ENCODE results near the gene YJEFN3. TPM values are rescaled to one million over a fixed set of nuclear protein-coding genes. Genes with fewer than 3 reads are reported as not detected.

The YJEFN3 gene
- total RNA-seq, 4 donors from 2014 or later = 0.18 to 0.31 TPM; not detected in 2

DNA sequence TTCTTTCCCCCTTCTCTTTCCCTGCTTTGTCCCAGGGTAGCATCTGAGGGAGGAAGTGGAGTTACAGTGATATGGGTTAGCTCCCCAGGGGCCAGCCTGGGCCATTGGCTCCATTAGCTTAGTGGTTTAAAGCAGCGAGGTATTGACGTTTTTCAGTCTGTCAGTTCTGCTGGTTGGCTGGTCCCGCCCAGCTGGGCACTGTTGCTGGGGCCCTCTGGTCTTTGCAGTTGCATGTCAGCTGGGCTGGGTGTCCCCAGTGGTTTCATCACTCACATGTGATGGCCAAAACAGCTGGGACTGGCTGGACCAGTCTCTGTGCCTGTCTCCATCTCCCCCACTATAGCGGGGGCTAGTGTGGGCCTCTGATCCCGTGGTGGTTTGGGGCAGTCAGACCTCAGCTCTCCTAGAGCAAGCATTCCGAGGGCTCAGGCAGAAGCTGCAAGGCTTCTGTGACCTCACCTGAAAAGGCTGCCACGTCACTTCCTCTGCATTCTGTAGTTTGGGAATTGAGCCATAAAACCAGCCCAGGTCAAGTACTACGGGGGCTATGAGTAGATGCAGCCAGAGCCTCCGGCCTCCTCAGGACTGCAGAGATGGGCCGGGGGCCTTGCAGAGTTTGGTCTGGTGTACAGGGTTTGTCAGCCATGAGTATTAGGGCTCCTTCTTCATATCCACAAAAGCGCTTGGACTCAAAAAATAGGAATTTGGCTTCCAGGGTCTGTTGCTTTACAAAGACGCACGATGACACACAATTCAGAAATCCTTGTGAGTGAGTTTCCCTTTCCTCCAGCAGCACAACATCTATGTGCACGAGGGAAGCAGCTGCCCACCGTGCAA lies 43.3 kb upstream of the YJEFN3 start:
- TF ChIP-seq, protein P1, sequence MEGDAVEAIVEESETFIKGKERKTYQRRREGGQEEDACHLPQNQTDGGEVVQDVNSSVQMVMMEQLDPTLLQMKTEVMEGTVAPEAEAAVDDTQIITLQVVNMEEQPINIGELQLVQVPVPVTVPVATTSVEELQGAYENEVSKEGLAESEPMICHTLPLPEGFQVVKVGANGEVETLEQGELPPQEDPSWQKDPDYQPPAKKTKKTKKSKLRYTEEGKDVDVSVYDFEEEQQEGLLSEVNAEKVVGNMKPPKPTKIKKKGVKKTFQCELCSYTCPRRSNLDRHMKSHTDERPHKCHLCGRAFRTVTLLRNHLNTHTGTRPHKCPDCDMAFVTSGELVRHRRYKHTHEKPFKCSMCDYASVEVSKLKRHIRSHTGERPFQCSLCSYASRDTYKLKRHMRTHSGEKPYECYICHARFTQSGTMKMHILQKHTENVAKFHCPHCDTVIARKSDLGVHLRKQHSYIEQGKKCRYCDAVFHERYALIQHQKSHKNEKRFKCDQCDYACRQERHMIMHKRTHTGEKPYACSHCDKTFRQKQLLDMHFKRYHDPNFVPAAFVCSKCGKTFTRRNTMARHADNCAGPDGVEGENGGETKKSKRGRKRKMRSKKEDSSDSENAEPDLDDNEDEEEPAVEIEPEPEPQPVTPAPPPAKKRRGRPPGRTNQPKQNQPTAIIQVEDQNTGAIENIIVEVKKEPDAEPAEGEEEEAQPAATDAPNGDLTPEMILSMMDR (IDR thresholded peaks at IDR 0.05 in 4 of 5, conservative IDR thresholded peaks at IDR 0.05 in 1 of 5) = no peak
- no peak for TF ChIP-seq POLR2A (IDR thresholded peaks at IDR 0.05)
- no peak for DNase-seq
- Histone ChIP-seq H3K36me3 (no peaks in the 10 kb centered on the region), H3K27me3 (no peaks in the 10 kb centered on the region), H3K27ac (peak overlapping the region in 2 of 4 donors; percentile 7 to 34), H3K4me1 (peaks cover 35 to 41% of the 10 kb centered on the region in 2 donors), H3K4me3 (no peak overlapping the region), H3K9me3 (no peaks in the 10 kb centered on the region)
- in situ Hi-C loops (cut with MboI; ENCODE audit: low sequenced_read_pairs in 4 of 4) = loop anchor here in 1 of 4 donors (5.0 kb wide), 1 partner anchor 118 kb away; no protein-coding TSS in a partner anchor
- peak in 1 of 2 donors; percentile 8 for ATAC-seq
- intact Hi-C loops (cut with DNase I; ENCODE audit: low total_unique reads) = no loop called here

DNA sequence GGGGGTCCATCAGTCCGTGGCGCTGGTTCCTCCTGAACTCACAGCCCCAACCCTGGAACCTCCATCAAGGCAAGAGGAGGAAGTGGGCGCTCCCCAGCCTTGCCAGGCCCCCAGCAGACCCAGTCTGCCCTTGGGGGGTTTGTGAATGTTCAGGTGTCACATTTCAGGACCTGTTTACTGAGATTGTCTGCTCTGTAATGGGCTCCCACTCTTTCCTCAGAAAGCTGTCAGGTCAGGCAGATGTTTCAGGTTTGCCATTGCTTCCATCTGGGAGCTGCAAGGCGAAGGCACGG lies 42.8 kb upstream of the YJEFN3 start:
- intact Hi-C loops (cut with DNase I; ENCODE audit: low total_unique reads) = no loop called here
- peaks cover 35 to 44% of the 10 kb centered on the region in 2 donors for H3K4me1 ChIP-seq

DNA sequence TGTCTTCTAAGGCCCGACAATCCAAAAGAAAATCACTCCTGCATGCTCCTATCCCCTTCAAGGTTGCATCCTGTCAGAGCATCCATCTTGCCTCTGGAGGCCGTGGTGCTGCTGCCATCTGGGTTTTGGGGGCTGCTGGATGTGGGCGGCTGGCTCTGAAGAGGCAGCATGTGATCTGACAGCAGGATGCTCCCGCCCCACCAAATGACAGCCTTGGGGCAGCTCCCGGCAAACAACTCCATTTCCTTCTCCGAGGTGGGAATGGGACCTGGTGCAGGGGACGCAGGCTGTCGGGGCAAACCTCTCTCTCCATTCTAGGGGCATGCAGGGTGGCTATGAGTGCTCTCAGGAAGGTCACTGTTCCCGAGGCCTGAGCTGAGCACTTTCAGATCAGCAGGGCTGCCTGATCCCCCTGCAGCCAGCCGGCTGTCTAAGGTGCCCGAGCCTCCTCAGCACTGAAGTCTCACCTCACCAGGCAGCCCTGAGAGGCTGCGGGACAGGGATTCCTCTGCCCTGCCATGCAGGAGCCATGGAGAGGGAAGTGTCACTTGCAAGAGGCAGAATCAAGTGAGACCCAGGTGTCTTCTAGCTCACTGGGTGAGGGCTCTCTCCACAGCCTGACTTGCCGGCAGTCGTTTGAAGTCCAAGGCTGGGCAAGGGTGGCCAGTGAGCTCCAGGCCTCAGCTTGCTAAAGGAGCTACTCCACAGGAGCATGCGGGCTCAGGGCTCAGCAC lies 42.2 kb upstream of the YJEFN3 start:
- TF ChIP-seq, protein P1 (IDR thresholded peaks at IDR 0.05 in 4 of 5, conservative IDR thresholded peaks at IDR 0.05 in 1 of 5) = no peak
- no peak for TF ChIP-seq POLR2A (IDR thresholded peaks at IDR 0.05)
- DNase-seq (no peak), ATAC-seq (no peak)
- Histone ChIP-seq H3K4me1 (peaks cover 35 to 44% of the 10 kb centered on the region in 2 donors), H3K27me3 (no peaks in the 10 kb centered on the region), H3K27ac (no peak overlapping the region), H3K9me3 (no peaks in the 10 kb centered on the region), H3K4me3 (no peak overlapping the region), H3K36me3 (no peaks in the 10 kb centered on the region)
- intact Hi-C loops (cut with DNase I; ENCODE audit: low total_unique reads) = no loop called here
- in situ Hi-C loops (cut with MboI; ENCODE audit: low sequenced_read_pairs in 4 of 4) = loop anchor here in 1 of 4 donors (5.0 kb wide), 1 partner anchor 119 kb away; no protein-coding TSS in a partner anchor

More for the DNA sequence above, 42.8 kb upstream of the YJEFN3 start:
- Histone ChIP-seq H3K36me3 (no peaks in the 10 kb centered on the region), H3K27ac (no peak overlapping the region), H3K9me3 (no peaks in the 10 kb centered on the region), H3K27me3 (no peaks in the 10 kb centered on the region), H3K4me3 (no peak overlapping the region)
- TF ChIP-seq, protein P1 (IDR thresholded peaks at IDR 0.05 in 4 of 5, conservative IDR thresholded peaks at IDR 0.05 in 1 of 5) = no peak
- no peak for TF ChIP-seq POLR2A (IDR thresholded peaks at IDR 0.05)
- no peak for ATAC-seq
- no peak for DNase-seq
- in situ Hi-C loops (cut with MboI; ENCODE audit: low sequenced_read_pairs in 4 of 4) = loop anchor here in 1 of 4 donors (5.0 kb wide), 1 partner anchor 119 kb away; no protein-coding TSS in a partner anchor

DNA sequence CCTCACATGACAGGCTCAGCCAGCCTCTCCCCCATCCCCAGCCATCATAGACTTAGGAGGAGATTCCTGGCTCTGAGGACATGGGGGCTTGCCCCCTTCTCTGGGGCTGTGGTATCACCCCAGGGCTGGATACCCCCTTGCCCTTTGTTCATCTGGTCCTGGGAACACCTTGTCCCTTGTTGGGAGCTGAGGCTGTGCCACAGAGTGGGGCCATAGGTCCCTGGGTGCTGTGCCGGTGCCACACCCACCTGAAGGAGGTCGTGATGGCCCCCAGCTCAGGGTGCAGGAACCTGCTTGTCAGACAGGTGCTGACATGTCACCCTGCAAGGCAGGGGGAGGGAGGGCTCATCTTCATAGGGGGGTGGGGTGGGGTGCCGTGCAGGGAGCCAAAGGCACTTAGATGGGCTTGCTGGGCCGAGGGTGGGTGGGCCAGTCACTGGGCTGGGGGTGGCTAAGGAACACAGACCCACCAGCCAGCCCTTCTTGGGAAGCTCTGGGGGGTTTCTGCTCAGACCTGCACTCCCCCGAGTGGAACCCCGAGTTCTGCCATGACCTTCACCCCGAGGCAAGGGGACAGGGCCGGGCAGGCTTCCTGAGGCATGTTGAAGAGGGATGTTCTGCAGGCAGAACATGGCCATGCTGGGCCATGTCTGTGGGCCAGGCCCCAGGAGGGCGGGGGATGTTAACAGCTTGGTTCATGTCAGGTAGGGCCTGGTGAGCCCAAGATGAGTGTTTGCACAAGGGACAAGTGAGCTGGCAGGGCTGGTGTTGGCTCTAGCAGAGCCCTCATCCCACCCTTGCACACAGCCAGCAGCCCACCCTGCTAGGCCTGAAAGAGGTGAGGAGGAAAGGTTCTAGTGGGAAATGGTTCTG lies 41.4 kb upstream of the YJEFN3 start:
- intact Hi-C loops (cut with DNase I; ENCODE audit: low total_unique reads) = no loop called here
- in situ Hi-C loops (cut with MboI; ENCODE audit: low sequenced_read_pairs in 4 of 4) = loop anchor here in 1 of 4 donors (5.0 kb wide), 1 partner anchor 120 kb away; no protein-coding TSS in a partner anchor
- TF ChIP-seq, protein P1 (IDR thresholded peaks at IDR 0.05 in 4 of 5, conservative IDR thresholded peaks at IDR 0.05 in 1 of 5) = no peak
- TF ChIP-seq POLR2A (IDR thresholded peaks at IDR 0.05) = no peak

More for the DNA sequence above, 41.4 kb upstream of the YJEFN3 start:
- ATAC-seq = no peak
- H3K4me1 ChIP-seq = peaks cover 35 to 44% of the 10 kb centered on the region in 2 donors
- no peak for DNase-seq
- H3K9me3 ChIP-seq = no peaks in the 10 kb centered on the region
- H3K27ac ChIP-seq = no peak overlapping the region
- H3K36me3 ChIP-seq = peaks cover 0 to under 1% of the 10 kb centered on the region in 2 donors
- no peaks in the 10 kb centered on the region for H3K27me3 ChIP-seq
- H3K4me3 ChIP-seq = no peak overlapping the region
